HepG2 (cell line): ENCODE data around the gene KCND1. TPM values are rescaled to one million over a fixed set of nuclear protein-coding genes. Genes with fewer than 3 reads are reported as not detected.

Experiments
- FOXJ3 ChIP-seq: sonication (generic); formaldehyde crosslinking; IDR thresholded peaks from 2 replicates; pipeline ENCODE4 v1.4.0; 2020; ENCODE audit warnings: missing genetic modification reagents, mild to moderate bottlenecking, borderline replicate concordance
- FOXK2 ChIP-seq: fragments of 450-650 bp; IDR thresholded peaks from 2 replicates; pipeline ENCODE4 v1.6.1; 2016
- HDAC1 ChIP-seq: sonication (generic); formaldehyde crosslinking; IDR thresholded peaks from 2 replicates; pipeline ENCODE4 v1.5.1; 2020; ENCODE audit warnings: mild to moderate bottlenecking, missing genetic modification reagents
- HNF4G ChIP-seq, 2 experiments: sonication (generic) in 1 of 2; formaldehyde crosslinking in 1 of 2; IDR thresholded peaks; 2 replicates each; pipeline versions ENCODE4 v1.4.0 to v1.6.1; 2011 to 2020; ENCODE audit warnings: borderline replicate concordance in 2 of 2, low read depth in 2 of 2, mild to moderate bottlenecking in 2 of 2, low read length in 1 of 2, missing genetic modification reagents in 1 of 2, moderate library complexity in 1 of 2
- NCOA2 ChIP-seq: sonication (generic); formaldehyde crosslinking; IDR thresholded peaks from 2 replicates; pipeline ENCODE4 v1.8.0; 2022; ENCODE audit warnings: inconsistent platforms
- NR2F6 ChIP-seq, 2 experiments: IDR thresholded peaks; 2 replicates each; pipeline ENCODE4 v1.6.1; 2016; ENCODE audit warnings: antibody characterized with exemption in 1 of 2, mild to moderate bottlenecking in 1 of 2
- PAF1 ChIP-seq: IDR thresholded peaks from 2 replicates; pipeline ENCODE4 v1.6.1; 2016; ENCODE audit warnings: missing genetic modification reagents, missing compliant biosample characterization
- RXRB ChIP-seq: IDR thresholded peaks from 2 replicates; pipeline ENCODE4 v1.6.1; 2016; ENCODE audit warnings: borderline replicate concordance, missing genetic modification reagents, missing compliant biosample characterization
- SOX13 ChIP-seq, 3 experiments: fragments of 450-650 bp in 1 of 3; sonication (generic) in 1 of 3; formaldehyde crosslinking in 1 of 3; IDR thresholded peaks in 2 of 3; conservative IDR thresholded peaks in 1 of 3; 2 replicates each; pipeline versions ENCODE4 v1.5.0 to v1.6.1; 2016 to 2020; ENCODE audit warnings: antibody characterized with exemption in 1 of 3, mild to moderate bottlenecking in 1 of 3, missing compliant biosample characterization in 1 of 3, missing genetic modification reagents in 1 of 3, moderate library complexity in 1 of 3
- SOX6 ChIP-seq, 2 experiments: fragments of 450-650 bp in 1 of 2; sonication (generic) in 1 of 2; formaldehyde crosslinking in 1 of 2; IDR thresholded peaks; 2 replicates each; pipeline versions ENCODE4 v1.4.0 to v1.6.1; 2017 to 2020; ENCODE audit warnings: antibody characterized with exemption in 1 of 2, mild to moderate bottlenecking in 1 of 2, missing genetic modification reagents in 1 of 2
- TBL1XR1 ChIP-seq: fragments of 150-350 bp; IDR thresholded peaks from 2 replicates; pipeline ENCODE4 v1.6.1; 2014; ENCODE audit warnings: borderline replicate concordance, low read length; ENCODE audit not compliant: partially characterized antibody
- THAP11 ChIP-seq: IDR thresholded peaks from 2 replicates; pipeline ENCODE4 v1.6.1; 2016; ENCODE audit warnings: missing biosample characterization, missing genetic modification reagents
- THYN1 ChIP-seq: sonication (generic); formaldehyde crosslinking; IDR thresholded peaks from 2 replicates; pipeline ENCODE4 v1.8.1; 2023; ENCODE audit warnings: low read depth, mild to moderate bottlenecking, moderate library complexity, missing genetic modification reagents, borderline replicate concordance
- ZNF761 ChIP-seq: sonication (generic); formaldehyde crosslinking; conservative IDR thresholded peaks from 2 replicates; pipeline ENCODE4 v1.4.0; 2020; ENCODE audit warnings: mild to moderate bottlenecking, missing genetic modification reagents
- polyA plus RNA-seq, 8 experiments: library from polyadenylated mRNA; depleted of rRNA in 3 of 8; stranded (reverse) in 7 of 8; unstranded in 1 of 8; fragments of >200 nt; fragmentation: Illumina TruSeq in 4 of 8; extraction: Trizol in 4 of 8; gene quantifications; 2 replicates each; pipeline versions ENCODE4 v1.2.1 to v1.2.3, GENCODE V29; 2011 to 2016; ENCODE audit warnings: low read depth in 4 of 8, missing spikeins in 1 of 8, mixed read lengths in 1 of 8; ENCODE audit not compliant: insufficient read depth in 1 of 8
- total RNA-seq, 5 experiments: library from RNA; depleted of rRNA; stranded (reverse); fragments of >200 nt; fragmentation: Illumina TruSeq; extraction: Trizol; gene quantifications; 2 replicates each; pipeline ENCODE4 v1.2.3, GENCODE V29; 2016; ENCODE audit warnings: low read depth in 1 of 5
- TF ChIP-seq, protein P1 (sequence below): sonication (generic); formaldehyde crosslinking; IDR thresholded peaks from 2 replicates; pipeline ENCODE4 v1.4.0; 2020; ENCODE audit warnings: missing genetic modification reagents
- TF ChIP-seq, protein P2 (sequence below): IDR thresholded peaks from 2 replicates; pipeline ENCODE4 v1.4.0; 2020; ENCODE audit warnings: mild to moderate bottlenecking, missing genetic modification reagents

Gene KCND1
- total and polyA plus RNA-seq, 2 of the 13 experiments (the other 11 are each of a cell fraction or from before 2014, with no cell fraction given): 0.07 to 0.30 TPM

DNA sequence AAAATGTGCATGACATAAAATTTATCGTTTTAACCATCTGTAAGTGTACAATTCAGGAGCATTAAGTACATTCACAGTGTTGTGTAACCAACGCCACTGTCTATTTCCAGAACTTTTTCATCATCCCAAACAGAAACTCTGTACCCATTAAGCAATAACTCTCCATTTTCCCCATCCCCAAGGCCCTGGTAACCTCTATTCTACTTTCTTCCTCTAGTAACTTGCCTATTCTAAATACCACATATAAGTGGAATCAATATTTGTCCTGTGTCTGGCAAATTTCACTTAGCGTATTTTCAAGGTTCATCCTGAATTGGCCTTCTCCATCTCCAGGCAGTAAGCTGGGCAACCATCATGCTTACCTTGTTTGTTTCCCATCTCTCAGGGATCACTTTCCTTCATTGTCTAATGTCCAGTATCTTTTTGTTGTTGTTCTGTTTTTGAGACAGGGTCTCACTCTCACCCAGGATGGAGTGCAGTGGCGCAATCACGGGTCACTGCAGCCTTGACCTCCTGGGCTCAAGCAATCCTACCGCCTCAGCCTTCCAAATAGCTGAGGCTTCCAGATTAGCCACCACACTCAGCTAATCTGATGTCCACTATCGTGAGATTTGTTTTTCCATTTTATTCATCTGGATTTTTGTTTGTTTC is 48.1 kb upstream of the KCND1 start (continued):
- TF ChIP-seq ZNF761 (CRISPR knock-in tag): no peak
- peak; percentile 19; the same call in 1 of the 2 replicates for TF ChIP-seq FOXJ3 (CRISPR knock-in tag)
- no peak for TF ChIP-seq SOX6 (IDR thresholded peaks at IDR 0.05)
- peak; percentile 89 for TF ChIP-seq SOX6 (CRISPR knock-in tag; IDR thresholded peaks at IDR 0.05)
- TF ChIP-seq SOX13 (IDR thresholded peaks at IDR 0.05): 0 out of 2 replicates have a peak, but pooled peaks have one; percentile 25
- peak in 1 of 2 experiments; percentile 57; a peak in 1 of 4 replicates for TF ChIP-seq SOX13 (CRISPR knock-in tag; conservative IDR thresholded peaks at IDR 0.05 in 1 of 2, IDR thresholded peaks at IDR 0.05 in 1 of 2)
- TF ChIP-seq PAF1 (CRISPR knock-in tag): no peak
- TF ChIP-seq, protein P1, sequence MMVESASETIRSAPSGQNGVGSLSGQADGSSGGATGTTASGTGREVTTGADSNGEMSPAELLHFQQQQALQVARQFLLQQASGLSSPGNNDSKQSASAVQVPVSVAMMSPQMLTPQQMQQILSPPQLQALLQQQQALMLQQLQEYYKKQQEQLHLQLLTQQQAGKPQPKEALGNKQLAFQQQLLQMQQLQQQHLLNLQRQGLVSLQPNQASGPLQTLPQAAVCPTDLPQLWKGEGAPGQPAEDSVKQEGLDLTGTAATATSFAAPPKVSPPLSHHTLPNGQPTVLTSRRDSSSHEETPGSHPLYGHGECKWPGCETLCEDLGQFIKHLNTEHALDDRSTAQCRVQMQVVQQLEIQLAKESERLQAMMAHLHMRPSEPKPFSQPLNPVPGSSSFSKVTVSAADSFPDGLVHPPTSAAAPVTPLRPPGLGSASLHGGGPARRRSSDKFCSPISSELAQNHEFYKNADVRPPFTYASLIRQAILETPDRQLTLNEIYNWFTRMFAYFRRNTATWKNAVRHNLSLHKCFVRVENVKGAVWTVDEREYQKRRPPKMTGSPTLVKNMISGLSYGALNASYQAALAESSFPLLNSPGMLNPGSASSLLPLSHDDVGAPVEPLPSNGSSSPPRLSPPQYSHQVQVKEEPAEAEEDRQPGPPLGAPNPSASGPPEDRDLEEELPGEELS: peak; percentile 41; the same call in 1 of the 2 replicates
- TF ChIP-seq, protein P2, sequence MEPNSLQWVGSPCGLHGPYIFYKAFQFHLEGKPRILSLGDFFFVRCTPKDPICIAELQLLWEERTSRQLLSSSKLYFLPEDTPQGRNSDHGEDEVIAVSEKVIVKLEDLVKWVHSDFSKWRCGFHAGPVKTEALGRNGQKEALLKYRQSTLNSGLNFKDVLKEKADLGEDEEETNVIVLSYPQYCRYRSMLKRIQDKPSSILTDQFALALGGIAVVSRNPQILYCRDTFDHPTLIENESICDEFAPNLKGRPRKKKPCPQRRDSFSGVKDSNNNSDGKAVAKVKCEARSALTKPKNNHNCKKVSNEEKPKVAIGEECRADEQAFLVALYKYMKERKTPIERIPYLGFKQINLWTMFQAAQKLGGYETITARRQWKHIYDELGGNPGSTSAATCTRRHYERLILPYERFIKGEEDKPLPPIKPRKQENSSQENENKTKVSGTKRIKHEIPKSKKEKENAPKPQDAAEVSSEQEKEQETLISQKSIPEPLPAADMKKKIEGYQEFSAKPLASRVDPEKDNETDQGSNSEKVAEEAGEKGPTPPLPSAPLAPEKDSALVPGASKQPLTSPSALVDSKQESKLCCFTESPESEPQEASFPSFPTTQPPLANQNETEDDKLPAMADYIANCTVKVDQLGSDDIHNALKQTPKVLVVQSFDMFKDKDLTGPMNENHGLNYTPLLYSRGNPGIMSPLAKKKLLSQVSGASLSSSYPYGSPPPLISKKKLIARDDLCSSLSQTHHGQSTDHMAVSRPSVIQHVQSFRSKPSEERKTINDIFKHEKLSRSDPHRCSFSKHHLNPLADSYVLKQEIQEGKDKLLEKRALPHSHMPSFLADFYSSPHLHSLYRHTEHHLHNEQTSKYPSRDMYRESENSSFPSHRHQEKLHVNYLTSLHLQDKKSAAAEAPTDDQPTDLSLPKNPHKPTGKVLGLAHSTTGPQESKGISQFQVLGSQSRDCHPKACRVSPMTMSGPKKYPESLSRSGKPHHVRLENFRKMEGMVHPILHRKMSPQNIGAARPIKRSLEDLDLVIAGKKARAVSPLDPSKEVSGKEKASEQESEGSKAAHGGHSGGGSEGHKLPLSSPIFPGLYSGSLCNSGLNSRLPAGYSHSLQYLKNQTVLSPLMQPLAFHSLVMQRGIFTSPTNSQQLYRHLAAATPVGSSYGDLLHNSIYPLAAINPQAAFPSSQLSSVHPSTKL (CRISPR knock-in tag): peak; percentile 57
- no peak for TF ChIP-seq FOXK2
- TF ChIP-seq THYN1 (CRISPR knock-in tag): no peak
- peak; percentile 27 for TF ChIP-seq TBL1XR1
- 0 out of 2 replicates have a peak, but pooled peaks have one; percentile 16 for TF ChIP-seq HDAC1 (CRISPR knock-in tag)
- TF ChIP-seq HNF4G (IDR thresholded peaks at IDR 0.05; ENCODE audit: borderline replicate concordance, low read depth, low read length): peak; percentile 37; the same call in 1 of the 2 replicates
- TF ChIP-seq HNF4G (CRISPR knock-in tag; IDR thresholded peaks at IDR 0.05; ENCODE audit: borderline replicate concordance, low read depth): no peak
- peak; percentile 65; the same call in 1 of the 2 replicates for TF ChIP-seq RXRB
- peak; percentile 84 for TF ChIP-seq NR2F6 (IDR thresholded peaks at IDR 0.05)
- peak; percentile 89 for TF ChIP-seq NR2F6 (CRISPR knock-in tag; IDR thresholded peaks at IDR 0.05)
- 0 out of 2 replicates have a peak, but pooled peaks have one; percentile 7 for TF ChIP-seq THAP11
- TF ChIP-seq NCOA2 (CRISPR knock-in tag): peak; percentile 51; the same call in 1 of the 2 replicates
